HG02885 (cell line): ENCODE measurements around the gene S1PR4.
"Not testable (repeated sequence)": the region's sequence is repeated elsewhere in the genome, so short reads cannot be mapped to it uniquely, and the experiment has no call there.

Source experiments
- ATAC-seq: cut with Tn5 transposase; IDR thresholded peaks from one replicate; pipeline ENCODE4 v1.9.1; 2021; ENCODE audit warnings: mild to moderate bottlenecking; ENCODE audit not compliant: unreplicated experiment, poor library complexity

S1PR4 gene

GRCh38 chr19:3192684-3193083, 14.1 kb downstream of the S1PR4 start:
- ATAC-seq: no peak

- ATAC-seq: no peak
Observed at GRCh38 chr19:3193256-3194105, 14.9 kb downstream of the S1PR4 start.

GRCh38 chr19:3194106-3195087, 15.8 kb downstream of the S1PR4 start:
- no peak for ATAC-seq

- ATAC-seq: no peak
Observed at GRCh38 chr19:3196064-3196932, 17.7 kb downstream of the S1PR4 start.

- no peak for ATAC-seq
Observed at GRCh38 chr19:3196933-3197205, 18.3 kb downstream of the S1PR4 start.

GRCh38 chr19:3198901-3199700, 20.5 kb downstream of the S1PR4 start:
- ATAC-seq: no peak

- ATAC-seq: no peak
Observed at GRCh38 chr19:3201072-3201700, 22.6 kb downstream of the S1PR4 start.

GRCh38 chr19:3201911-3202310, 23.3 kb downstream of the S1PR4 start:
- no peak for ATAC-seq

- ATAC-seq: no peak
Observed at GRCh38 chr19:3202346-3202745, 23.8 kb downstream of the S1PR4 start.

- not testable (repeated sequence) for ATAC-seq
Observed at GRCh38 chr19:3202895-3203294, 24.3 kb downstream of the S1PR4 start.

- ATAC-seq: no peak
Observed at GRCh38 chr19:3203805-3204645, 25.5 kb downstream of the S1PR4 start.

- ATAC-seq: no peak
Observed at GRCh38 chr19:3204646-3205275, 26.2 kb downstream of the S1PR4 start.

GRCh38 chr19:3206216-3206953, 27.8 kb downstream of the S1PR4 start:
- ATAC-seq: no peak

GRCh38 chr19:3207461-3208242, 29.1 kb downstream of the S1PR4 start:
- no peak for ATAC-seq

GRCh38 chr19:3208317-3209207, 30.0 kb downstream of the S1PR4 start:
- ATAC-seq: no peak
